ENCODE results near the gene SUPT3H. TPM values are rescaled to one million over a fixed set of nuclear protein-coding genes. Genes with fewer than 3 reads are reported as not detected.
"Not testable (repeated sequence)": the region's sequence is repeated elsewhere in the genome, so short reads cannot be mapped to it uniquely, and the experiment has no call there.

Gene SUPT3H
- total and polyA plus RNA-seq, 2 of the 13 experiments (the other 11 are each of a cell fraction or from before 2014, with no cell fraction given): 11.9 to 36.1 TPM

DNA sequence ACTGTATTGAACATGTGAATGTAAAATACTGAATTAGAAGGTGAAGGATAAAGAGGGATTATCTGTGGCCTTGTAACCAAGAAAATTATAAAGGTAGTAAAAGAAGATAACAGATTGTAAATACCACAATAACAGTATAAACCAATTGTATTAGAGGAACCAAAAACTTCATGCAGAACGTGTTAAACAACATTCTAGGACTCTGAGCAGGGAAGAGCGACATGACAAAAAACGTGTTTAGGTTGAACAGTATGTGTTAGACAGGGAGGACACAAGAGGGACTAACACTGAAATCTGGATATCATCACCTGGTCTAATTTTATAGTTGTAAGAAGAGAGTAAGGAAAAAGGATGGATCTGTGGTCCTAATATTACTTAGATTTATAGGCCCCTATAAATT lies 308.6 kb downstream of the SUPT3H start (continued):
- TF ChIP-seq MAZ (IDR thresholded peaks at IDR 0.05; ENCODE audit: borderline replicate concordance, low read depth, low read length) (no peak), MAZ (CRISPR knock-in tag; IDR thresholded peaks at IDR 0.05; ENCODE audit: low read depth) (no peak), PHF20 (CRISPR knock-in tag; IDR thresholded peaks at IDR 0.05) (no peak), POLR2AphosphoS2 (IDR thresholded peaks at IDR 0.05; ENCODE audit: low read depth, low read length) (no peak), U2AF1 (optimal IDR thresholded peaks at IDR 0.05; ENCODE audit: low read depth, low read length) (no peak)
- TF ChIP-seq, protein P1, sequence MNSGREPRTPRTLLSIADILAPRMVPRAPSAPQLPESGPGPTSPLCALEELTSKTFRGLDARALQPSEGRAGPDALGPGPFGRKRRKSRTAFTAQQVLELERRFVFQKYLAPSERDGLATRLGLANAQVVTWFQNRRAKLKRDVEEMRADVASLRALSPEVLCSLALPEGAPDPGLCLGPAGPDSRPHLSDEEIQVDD (CRISPR knock-in tag; IDR thresholded peaks at IDR 0.05; ENCODE audit: borderline replicate concordance): no peak
- TF ChIP-seq, protein P2, sequence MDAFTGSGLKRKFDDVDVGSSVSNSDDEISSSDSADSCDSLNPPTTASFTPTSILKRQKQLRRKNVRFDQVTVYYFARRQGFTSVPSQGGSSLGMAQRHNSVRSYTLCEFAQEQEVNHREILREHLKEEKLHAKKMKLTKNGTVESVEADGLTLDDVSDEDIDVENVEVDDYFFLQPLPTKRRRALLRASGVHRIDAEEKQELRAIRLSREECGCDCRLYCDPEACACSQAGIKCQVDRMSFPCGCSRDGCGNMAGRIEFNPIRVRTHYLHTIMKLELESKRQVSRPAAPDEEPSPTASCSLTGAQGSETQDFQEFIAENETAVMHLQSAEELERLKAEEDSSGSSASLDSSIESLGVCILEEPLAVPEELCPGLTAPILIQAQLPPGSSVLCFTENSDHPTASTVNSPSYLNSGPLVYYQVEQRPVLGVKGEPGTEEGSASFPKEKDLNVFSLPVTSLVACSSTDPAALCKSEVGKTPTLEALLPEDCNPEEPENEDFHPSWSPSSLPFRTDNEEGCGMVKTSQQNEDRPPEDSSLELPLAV (CRISPR knock-in tag; conservative IDR thresholded peaks at IDR 0.05; ENCODE audit: low read depth): no peak

DNA sequence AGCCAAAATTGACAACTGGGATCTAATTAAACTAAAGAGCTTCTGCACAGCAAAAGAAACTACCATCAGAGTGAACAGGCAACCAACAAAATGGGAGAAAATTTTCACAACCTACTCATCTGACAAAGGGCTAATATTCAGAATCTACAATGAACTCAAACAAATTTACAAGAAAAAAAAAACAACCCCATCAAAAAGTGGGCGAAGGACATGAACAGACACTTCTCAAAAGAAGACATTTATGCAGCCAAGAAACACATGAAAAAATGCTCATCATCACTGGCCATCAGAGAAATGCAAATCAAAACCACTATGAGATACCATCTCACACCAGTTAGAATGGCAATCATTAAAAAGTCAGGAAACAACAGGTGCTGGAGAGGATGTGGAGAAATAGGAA lies 310.3 kb downstream of the SUPT3H start:
- POLR2A ChIA-PET: not testable (repeated sequence)

More for the DNA sequence above, 310.3 kb downstream of the SUPT3H start:
- in situ Hi-C loops (cut with HindIII; ENCODE audit: extremely low pct_ligation_motif_present, low pct_unique_long_range_greater_than_20kb); H3K4me2 ChIP-seq (ENCODE audit: low read depth, low read length); intact Hi-C loops (cut with micrococcal nuclease; ENCODE audit: unreplicated experiment); H3K4me3 ChIP-seq (replicated peaks in 1 of 3; ENCODE audit: insufficient read depth in 1 of 3, low read depth in 2 of 3, low read length in 3 of 3); H3K27me3 ChIP-seq (ENCODE audit: control insufficient read depth in 1 of 2, insufficient read depth in 2 of 2, low read length in 2 of 2); H3K79me2 ChIP-seq (ENCODE audit: insufficient read depth, low read length); FAIRE-seq; H3K4me1 ChIP-seq (ENCODE audit: insufficient read depth, low read length); H4K20me1 ChIP-seq (ENCODE audit: insufficient read depth, low read length); H3K9ac ChIP-seq (ENCODE audit: insufficient read depth, low read depth, low read length); ATAC-seq; H2AFZ ChIP-seq (ENCODE audit: low read length); H3K36me3 ChIP-seq (replicated peaks in 1 of 2; ENCODE audit: control insufficient read depth in 1 of 2, insufficient read depth in 2 of 2, low read length in 2 of 2); H3K9me3 ChIP-seq (ENCODE audit: low read length); CTCF ChIA-PET (ENCODE audit: low intra/inter-chr PET ratio, low total read pairs); DNase-seq (ENCODE audit: low spot score); BruUV-seq (replicated peaks); H3K27ac ChIP-seq (ENCODE audit: extremely low read length, insufficient read depth, low read length): not testable (repeated sequence)
- 95% methylated on average over 1 of the region's 1 CpG for WGBS (ENCODE audit: low lambda C conversion rate)

All from HepG2 (cell line).